NCI-H82 treated with DMSO at 0.1 percent for 48 hours (cell line): ENCODE data around the gene UBAP1.
"Not testable (repeated sequence)": the region's sequence is repeated elsewhere in the genome, so short reads cannot be mapped to it uniquely, and the experiment has no call there.

Experiments
- DNase-seq: peaks from one replicate; lab custom pipeline; 2025; ENCODE audit not compliant: unreplicated experiment; lab: John Stamatoyannopoulos, UW

Gene UBAP1

GRCh38 chr9:34220218-34220617 is 41.4 kb downstream of the UBAP1 start:
- DNase-seq, result no peak

GRCh38 chr9:34224349-34224748 is 45.5 kb downstream of the UBAP1 start:
- no peak for DNase-seq

- DNase-seq, result not testable (repeated sequence)
These were observed 47.4 kb downstream of the UBAP1 start for GRCh38 chr9:34226144-34226760.

GRCh38 chr9:34227445-34227844 is 48.6 kb downstream of the UBAP1 start:
- no peak for DNase-seq

GRCh38 chr9:34230556-34230955 is 51.7 kb downstream of the UBAP1 start:
- no peak for DNase-seq

GRCh38 chr9:34232201-34232600 is 53.4 kb downstream of the UBAP1 start:
- no peak for DNase-seq

- peak; percentile 21 for DNase-seq
These were observed 54.8 kb downstream of the UBAP1 start for GRCh38 chr9:34233672-34234071.

GRCh38 chr9:34237836-34238235 is 59.0 kb downstream of the UBAP1 start:
- no peak for DNase-seq

- no peak for DNase-seq
These were observed 61.2 kb downstream of the UBAP1 start for GRCh38 chr9:34240006-34240405.

- DNase-seq, result no peak
These were observed 64.0 kb downstream of the UBAP1 start for GRCh38 chr9:34242830-34243229.

GRCh38 chr9:34245212-34245611 is 66.4 kb downstream of the UBAP1 start:
- DNase-seq, result not testable (repeated sequence)

GRCh38 chr9:34246453-34246852 is 67.6 kb downstream of the UBAP1 start:
- no peak for DNase-seq

- not testable (repeated sequence) for DNase-seq
These were observed 68.9 kb downstream of the UBAP1 start for GRCh38 chr9:34247782-34248181.

- DNase-seq, result no peak
These were observed 70.4 kb downstream of the UBAP1 start for GRCh38 chr9:34249274-34249673.

GRCh38 chr9:34250721-34251120 is 71.9 kb downstream of the UBAP1 start:
- no peak for DNase-seq

- DNase-seq, result no peak
These were observed 73.2 kb downstream of the UBAP1 start for GRCh38 chr9:34252016-34252415.

- no peak for DNase-seq
These were observed 74.0 kb downstream of the UBAP1 start for GRCh38 chr9:34252670-34253459.

GRCh38 chr9:34253460-34253837 is 74.6 kb downstream of the UBAP1 start:
- DNase-seq, result no peak

- no peak for DNase-seq
These were observed 75.5 kb downstream of the UBAP1 start for GRCh38 chr9:34254141-34254913.

GRCh38 chr9:34254966-34255825 is 76.4 kb downstream of the UBAP1 start:
- DNase-seq, result no peak

- DNase-seq, result no peak
These were observed 77.3 kb downstream of the UBAP1 start for GRCh38 chr9:34256104-34256503.
